Measurements from ENCODE around the gene ARHGEF10L.

Gene ARHGEF10L

DNA sequence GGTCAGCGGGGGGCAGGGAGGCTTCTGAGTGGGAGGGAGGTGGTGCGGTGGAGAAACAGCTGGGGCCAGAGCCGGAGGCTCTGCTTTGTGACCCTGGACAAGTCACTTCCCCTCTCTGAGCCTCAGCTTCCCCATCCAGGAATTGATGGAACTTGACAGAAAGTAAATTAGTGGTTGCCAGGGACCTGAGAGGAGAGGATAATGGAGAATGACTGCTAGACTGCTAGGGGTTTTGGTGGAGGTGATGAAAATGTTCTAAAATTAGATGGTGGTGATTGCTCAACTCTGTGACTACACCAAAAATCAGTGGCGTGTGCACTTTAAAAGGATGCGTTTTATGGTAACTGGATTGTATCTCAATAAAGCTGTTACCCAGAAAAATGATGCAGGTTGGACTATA, 100.9 kb downstream of the ARHGEF10L start:
- DNase-seq: no peak

DNA sequence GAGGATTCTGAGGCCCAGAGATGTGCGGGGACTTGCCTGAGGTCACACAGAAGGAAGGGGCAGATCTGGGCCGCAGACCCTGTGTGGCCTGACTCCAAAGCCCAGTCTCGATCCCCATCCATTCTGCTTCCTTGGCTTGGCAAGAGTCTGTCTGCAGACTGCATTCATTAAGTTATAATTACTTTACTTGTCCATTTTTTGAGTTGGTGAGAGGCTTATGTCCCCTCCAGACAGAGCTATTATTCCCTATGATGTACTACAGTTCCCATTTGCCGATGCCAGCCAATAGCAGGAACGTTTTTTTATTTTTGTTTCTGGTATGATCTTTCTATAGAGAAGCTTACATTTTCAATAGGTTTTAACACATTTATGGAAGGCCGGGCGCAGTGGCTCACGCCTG, 101.5 kb downstream of the ARHGEF10L start:
- DNase-seq: no peak

DNA sequence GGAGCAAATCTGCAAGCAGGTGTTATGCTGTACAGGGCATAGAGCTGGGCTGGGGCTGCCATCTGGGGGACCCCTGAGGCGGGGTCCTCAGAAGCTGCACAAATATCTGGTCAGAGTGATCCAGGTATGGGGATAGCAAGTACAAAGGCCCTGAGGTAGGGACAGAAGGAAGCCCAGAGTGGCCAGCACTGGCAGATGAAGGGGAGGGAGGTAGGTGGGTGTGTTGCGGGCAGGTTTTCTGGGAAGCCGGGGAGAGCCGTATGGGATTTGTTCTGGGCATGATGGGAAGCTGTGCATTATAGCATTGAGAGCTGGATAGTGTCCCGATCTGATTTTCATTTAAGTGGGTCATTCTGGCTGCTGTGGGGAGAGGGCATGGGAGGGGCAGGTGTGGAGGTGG, 102.7 kb downstream of the ARHGEF10L start:
- no peak for DNase-seq

DNA sequence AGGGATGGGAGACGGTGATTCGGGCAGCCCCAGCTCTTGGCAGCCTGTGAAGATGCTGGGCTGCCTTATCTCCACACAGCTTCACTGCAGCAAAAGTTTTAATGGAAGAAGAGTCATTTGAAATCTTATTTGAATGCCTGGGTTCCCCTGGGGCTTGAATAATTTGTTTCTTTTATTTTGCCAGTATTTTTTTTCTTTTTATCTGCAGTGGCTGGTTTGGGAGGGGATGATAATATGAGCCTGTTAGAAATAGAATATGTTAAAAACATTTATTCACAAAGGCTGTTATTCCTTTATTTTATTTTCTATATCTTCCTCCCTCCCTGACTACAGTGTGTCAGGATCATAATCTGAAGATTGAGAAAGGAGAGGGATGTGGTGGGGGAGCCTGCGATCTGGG, 103.4 kb downstream of the ARHGEF10L start:
- DNase-seq: no peak

DNA sequence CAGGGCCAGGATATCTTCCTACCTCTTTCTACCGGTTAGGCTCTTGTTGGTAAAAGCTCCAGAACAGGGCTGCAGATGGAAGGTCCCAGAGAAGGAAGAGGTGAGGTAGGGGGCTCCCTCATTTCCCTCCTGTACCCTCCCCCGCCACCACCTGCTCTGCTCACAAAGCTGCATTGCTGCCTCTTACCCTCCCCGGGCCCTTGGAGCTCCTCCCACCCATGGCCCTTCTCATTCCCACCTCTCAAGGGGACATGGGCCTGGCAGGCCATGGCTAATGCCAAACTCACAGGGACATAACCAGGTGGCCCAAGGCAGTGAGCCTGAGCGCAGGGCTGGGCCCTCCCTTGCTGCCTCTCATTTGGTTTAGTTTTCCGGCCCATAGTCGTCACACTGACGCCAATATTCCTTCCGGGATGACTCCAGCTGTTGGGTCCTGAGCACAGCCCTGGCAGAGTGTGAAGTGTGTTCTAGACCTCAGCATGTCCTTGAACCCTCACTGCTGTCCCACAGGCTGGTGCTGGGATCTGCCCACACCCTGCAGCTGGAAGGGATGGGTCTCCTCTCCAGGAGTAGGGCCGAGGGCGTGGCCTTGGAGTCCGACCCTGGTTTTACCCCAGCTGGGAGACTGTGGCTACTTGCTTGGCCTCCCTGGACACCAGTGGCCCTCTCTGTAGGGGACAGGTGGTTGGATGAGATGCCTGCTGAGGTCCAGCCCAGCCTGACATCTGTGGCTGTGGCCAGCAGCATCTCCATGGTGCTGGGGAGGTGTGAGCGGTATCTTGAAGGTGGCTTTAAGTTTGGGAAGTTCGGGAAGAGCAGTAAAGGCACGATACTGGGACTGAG, 104.6 kb downstream of the ARHGEF10L start:
- no peak for DNase-seq

DNA sequence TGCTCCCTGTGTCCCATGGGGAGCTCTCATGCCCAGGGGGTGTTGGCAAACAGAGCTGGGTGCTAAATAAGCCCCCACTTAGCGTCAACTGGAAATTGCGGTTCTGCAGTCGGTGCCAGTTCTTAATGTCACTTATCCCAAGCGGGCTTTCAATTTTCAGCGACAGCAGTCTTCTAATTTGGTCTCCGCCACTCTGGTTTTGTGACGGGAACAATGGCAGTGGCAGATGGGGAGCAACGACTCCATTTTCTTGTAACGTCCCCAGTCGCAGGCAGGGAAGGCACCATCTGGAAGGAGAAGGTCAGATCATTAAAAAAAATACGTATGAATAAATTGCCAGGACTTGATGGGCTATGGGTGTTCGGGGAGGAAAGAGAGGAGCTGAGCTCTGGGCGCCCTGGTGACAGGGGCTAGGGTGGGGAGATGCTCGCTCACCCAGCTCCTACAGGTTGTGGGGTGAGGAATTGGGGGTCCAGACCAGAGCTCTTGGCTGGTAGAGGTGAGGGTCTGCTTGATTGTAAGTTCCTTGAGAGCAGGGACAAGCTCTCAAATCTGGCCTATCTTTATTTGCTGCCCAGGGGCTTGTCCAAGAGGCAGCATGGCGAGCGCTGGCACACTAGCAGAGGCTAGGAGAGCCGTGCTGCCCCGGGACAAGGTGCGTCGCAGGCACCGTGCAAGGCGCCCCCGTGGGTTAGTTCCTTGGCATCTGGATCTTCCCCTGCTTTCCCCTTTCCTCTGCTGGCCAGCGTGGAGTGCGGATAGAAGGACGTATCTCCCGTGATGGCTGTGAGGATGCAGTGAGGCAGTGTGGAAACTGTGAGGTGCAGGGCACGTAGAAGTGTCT, 105.8 kb downstream of the ARHGEF10L start:
- DNase-seq: no peak

DNA sequence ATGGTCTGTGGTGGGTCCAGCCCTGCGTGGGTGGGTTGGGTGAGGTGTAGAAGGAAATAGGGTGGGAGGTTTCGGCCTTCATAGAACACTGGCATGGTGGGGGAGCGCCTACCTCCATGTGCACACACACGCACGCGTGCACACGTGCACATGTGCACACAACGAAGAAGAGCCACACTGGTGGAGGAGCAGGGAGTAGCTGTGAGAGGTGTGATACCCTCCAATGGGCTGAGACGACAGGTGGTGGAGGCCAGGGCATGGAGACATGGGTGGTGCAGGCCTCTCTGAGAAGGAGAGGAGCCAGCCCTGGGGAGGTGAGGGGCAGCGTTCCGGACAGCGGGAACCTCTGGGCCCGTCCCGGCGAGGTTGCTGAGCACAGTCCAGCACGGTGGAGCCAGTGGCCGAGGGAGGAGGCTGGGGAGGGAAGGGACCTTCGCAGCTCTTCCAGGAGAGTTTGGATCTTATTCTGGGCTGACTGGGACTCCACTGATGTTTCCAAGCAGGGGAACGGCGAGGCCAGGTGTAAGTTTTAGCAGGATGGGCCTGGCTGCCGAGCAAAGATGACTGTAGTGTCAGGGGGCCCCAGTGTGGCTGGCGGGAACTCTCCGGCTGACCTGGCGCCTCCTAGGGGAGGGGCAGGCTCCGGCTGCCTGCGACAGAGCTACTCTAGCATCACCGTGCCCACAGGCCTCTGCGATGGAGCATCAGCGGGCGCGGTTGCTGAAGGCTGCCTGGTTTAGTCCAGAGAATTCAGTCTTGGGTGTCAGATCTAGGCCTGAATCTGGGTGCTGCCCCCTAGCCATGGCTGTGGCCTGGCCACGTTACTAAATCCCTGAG, 107.2 kb downstream of the ARHGEF10L start:
- no peak for DNase-seq

DNA sequence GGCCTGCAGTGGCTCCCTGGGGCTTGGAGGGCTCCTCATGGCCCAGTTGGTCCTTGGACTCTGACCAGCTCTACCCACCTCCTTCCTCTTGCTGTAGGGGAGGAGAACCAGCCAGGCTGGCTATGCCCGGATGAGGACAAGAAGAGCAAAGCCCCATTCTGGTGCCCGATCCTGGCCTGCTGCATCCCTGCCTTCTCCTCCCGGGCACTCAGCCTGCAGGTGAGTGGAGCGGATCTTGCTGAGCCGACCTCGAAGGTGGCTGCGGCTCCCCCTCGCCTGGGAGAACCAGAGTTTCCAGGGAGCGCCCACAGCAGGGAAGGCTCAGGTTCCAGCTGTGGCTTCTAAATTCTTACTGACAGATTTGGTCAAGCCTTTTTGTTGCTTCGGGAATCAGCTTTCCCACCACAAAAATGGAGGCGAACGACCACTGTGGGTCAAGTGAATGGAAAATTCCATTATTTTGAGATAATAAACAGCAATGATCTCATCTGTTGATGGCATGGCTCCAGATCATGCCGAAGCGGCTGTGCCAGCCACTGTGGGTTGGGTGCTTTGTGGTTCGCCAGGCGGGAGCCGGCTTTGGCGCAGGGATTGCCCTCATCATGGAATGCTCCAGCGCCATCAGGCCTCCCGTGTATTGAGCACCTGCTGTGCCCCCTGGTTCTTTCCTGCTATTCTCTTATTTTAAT, 109.1 kb downstream of the ARHGEF10L start:
- DNase-seq: no peak

DNA sequence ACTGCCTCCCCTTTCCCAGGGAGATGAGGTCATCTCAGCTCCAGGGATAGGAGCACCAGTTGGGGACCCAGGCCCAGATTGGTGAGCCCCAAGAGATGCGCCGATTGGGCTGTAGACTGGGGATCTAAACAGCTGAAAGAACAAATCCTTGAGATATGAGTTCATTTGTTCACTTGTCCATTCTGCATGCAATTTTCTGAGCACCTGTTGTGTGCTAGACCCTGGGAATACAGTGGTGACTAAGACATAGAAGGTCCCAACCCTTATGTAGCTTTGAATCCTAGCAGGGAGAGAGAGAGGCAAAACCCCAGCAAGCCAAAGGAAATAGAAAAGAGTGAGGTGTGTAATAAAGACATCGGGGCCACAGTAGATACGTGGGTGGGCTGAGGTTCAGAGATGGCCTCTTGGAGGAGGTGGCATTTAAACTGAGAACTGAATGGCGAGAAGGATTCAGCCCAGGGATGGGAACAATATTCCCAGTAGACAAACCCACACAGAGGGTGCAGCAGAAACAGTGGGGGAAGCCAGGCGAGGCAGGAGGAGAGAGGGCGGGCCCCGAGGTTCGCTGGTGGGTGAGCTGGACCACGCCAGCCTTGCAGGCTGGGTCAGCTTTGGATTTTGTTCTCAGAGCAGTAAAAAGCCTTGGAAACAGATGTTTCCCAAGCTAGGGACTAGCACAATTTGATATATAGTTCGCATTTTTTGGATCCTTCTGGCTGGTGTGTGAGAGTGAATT, 110.0 kb downstream of the ARHGEF10L start:
- no peak for DNase-seq

DNA sequence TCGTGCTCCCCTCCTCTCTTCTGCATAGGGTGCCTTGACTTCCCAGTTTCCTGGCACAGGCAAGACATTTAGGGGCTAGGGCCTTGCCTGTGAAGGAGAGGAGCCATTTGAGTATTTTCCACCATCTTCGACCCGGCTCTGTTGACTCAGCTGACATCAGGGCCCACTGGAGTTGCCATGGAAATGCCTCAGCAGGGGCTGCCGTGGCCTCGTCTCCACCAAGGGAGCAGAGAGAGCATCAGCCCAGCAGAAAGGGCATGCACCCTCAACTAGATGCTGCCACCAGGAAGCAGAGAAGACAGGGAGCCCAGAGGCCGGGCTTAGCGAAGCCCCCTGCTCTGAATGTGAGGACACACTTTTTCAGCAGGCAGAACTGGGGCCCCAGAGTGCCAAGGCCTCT, 113.8 kb downstream of the ARHGEF10L start:
- DNase-seq: no peak

DNA sequence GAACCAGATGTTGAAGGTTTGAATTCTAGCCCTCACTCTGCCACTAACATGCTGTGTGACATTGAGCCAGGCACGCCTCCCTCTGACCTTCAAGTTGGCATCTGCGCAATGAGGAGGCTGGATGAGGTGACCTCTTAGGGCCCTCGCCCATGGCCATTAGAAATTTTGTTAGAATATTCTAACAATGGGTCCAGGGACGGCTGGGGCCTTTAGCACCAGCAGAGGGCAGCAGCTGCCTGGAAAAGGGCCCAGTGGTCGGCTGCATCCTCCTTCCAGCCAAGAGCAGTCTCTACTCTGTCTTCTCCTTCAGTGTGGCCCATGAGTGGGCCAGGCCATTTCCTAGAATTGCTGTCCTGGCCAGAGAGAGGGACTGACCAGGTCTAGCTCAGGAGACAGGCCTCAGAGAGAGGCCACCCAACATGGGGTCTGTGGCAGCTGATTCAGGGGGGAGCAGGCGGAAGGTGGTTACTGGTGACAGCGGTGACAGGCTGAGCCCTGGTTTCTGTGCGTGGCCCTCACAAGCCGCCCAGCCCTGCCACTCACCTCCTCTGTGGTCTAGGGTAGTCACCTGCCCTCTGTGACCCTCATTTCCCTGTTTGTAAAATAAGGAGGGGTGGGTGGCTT, 114.3 kb downstream of the ARHGEF10L start:
- no peak for DNase-seq

DNA sequence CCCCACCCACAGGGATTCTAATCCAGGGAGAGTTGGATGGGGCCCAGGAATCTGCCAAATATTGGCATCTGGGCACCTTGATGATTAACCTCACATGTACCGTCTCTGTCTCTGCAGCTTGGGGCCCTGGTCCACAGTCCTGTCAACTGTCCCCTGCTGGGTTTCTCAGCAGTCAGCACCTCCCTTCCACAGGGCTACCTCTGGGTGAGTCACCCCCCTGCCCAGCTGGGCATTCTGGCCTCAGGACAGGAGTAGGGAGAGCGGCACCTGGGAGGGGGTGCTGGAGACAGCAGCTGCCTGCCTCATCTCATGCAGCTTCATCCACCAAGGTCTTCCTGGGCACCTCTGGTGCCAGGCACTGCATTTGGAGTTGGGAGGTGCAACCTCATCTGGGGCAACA, 115.0 kb downstream of the ARHGEF10L start:
- no peak for DNase-seq

DNA sequence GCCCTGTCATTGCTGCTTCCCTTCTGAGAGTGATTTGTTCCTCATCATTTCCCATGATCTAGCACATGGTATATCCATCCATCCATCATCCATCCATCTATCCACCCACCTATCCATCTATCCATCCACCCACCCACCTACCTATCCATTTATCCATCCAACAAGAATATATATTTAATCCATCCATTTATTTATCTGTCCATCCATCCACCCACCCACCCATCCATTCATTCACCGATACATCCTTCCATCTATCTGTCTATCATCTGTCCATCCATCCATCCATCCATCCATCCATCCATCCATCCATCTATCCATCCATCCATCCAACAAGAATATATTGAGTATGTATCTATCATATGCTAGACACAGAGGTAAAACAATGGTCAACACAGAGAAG, 115.7 kb downstream of the ARHGEF10L start:
- no peak for DNase-seq

DNA sequence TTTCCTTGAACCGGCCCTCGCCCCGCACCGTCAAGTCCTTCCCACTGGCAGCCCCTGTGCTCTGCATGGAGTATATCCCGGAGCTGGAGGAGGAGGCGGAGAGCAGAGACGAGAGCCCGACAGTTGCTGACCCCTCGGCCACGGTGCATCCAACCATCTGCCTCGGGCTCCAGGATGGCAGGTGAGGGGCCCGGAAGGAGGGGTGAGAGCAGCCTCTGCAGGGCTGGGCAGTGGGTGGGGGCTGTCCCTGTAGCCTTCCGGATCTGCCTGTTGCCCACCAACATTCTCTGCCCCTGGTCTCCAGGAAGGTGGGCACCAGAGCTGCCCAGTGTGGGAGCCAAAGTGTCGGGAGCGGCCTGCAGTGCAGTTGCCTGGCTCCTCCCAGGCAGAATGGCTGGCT, 116.4 kb downstream of the ARHGEF10L start:
- DNase-seq: no peak

DNA sequence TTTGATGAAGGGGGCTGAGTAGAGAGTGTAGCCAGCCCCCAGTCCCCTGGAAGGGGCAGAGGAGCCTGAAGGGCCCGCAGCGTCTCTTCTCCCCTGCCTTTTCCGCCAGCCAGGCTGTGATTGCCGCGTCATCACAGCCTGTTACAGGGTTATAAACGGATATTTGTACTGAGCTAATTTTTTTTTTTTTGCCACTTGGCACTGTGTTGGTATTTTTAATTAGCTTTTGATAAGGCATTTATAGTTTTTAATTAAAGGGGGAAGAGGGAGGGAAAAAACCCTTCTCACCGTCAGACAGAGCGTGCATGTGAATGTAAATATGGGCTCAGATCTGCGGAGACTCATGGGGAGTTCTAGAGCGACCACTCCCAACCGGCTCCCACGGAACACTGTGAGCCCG, 117.9 kb downstream of the ARHGEF10L start:
- DNase-seq: no peak

DNA sequence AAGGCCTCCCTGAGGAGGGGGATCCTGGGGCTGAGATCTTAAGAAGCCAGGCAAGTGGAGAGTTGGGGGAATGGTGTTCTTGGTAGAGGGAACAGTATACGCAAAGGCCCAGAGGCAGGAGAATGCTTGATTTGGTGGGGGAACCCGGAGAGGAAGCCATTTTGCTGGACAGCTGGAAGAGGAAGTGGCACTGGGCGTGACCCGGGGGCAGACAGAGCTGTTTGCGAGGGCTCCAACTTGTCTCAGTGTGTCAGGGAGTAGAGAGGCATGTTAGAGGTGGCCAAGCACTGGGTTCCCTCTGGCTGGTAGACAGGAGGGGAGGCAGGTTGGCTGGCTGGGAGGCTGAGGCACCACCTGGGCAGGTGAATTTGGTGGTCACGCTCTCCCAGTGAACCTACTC, 119.3 kb downstream of the ARHGEF10L start:
- peak; percentile 32 for DNase-seq

DNA sequence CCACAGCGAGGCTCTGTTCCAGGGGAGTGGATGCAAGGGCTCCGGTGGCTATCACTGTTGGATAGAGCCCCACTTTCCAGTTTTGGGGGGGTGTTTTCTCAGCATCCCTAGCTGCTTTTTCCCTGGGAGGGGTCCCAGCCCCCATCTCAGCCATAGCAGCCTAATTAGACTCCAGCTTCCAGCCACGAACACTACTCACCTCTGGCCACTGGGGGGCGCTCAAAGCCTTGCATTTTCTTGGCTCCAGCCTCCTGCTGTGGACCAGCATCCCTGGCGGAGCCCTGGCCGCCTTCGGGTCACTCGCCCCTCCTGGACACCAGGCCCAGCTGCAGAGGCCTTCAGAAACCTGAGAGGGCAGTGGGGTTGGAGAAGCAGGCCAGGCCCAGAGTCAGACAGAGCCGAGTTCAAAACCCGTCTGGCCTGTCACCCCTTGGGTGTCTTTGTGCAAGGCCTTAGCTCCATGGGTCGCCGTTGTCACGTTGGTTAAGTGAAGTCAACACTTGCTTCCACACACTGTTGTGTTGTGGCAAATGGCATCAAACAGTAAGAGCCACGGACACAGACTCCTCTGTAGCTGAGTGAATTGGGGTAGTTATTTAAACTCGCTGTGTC, 122.2 kb downstream of the ARHGEF10L start:
- DNase-seq: peak; percentile 30

DNA sequence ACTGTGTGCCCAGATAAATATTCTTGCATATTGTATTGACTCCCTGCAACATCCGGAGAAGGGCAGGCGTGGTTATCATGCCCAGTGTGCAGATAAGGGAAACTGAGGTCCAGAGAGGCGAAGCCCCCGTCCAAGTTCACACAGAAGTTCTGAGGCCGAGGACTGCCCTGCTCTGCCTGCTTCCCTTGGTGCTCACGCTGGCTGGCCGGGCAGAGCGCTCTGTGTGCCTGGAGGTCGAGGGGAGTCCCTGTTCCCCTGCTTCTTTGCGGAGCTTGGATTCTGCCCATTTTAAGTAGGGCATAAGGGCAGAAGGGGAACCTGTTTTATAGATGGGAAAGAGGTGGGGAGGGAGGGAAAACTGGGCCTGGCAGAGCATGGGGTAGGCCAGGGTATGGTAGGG, 122.8 kb downstream of the ARHGEF10L start:
- no peak for DNase-seq

DNA sequence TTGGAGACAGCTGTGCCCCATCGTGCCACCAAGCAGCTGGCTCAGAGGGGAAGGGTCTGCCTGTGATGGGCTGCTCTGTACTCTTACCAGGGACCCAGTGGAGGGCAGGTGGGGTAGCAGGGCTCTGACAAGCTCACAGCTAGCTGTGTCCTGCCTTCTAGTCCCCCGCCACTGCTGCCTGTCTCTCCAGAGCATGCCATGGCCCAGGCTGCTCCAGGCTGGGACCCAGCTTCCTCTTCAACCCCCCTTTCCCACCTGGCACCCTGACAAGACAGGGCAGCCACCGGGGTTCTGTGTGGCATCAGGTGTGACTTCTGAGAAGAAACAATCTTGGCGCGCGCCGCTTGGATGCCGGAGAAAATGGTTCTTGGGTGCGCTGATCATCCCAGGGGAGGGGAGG, 123.3 kb downstream of the ARHGEF10L start:
- no peak for DNase-seq

DNA sequence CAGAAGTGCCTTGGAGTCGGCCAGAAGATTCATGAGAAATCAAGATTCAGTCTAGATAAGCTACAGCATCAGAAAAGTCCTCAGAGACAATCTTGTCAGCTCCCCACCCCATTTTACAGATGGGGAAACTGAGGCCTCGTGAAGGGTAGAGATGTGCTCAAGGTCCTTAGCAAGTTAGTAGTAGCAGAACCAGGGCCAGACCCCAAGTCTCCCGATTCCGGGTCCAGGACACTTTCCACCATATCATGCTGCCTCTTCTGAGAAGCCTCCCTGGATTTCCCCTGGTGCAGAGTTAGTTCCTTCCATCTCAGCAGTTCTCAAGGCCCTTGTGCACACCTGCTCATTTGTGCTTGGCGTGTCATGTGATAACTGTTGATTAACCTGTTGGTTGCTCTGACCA, 124.1 kb downstream of the ARHGEF10L start:
- DNase-seq: no peak

DNA sequence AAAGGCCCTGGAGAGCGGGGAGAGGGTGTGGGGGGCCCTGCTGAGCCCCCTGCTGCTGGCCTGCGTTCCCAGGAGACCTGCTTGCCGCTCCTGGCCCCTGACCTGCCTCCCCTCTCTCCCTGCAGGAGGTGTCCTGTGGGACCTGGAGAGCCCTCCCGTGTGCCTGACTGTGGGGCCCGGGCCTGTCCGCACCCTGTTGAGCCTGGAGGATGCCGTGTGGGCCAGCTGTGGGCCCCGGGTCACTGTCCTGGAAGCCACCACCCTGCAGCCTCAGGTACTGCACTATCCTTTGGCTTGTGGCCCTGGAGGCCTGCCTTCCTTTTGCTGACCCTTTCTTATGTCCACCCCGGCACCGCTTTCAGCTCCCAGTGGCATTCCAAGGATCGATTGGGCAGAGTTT, 124.8 kb downstream of the ARHGEF10L start:
- no peak for DNase-seq

All from CD4-positive, alpha-beta T cell treated with Interferon gamma for 1 hour (primary cell).